Trophoblast cell (in vitro differentiated cells and primary cell): ENCODE results near the gene HOXB3.

Source experiments
- DNase-seq, 2 donors: peaks; one replicate each; pipeline ENCODE4 v3.0.0-alpha.2; 2016
- H2AFZ ChIP-seq: 2 replicates; pipeline ENCODE4 v1.6.1; 2013; ENCODE audit warnings: low read length, moderate library complexity, mild to moderate bottlenecking; ENCODE audit not compliant: insufficient read depth, poor library complexity
- H2AK5ac ChIP-seq: 2 replicates; pipeline ENCODE4 v1.6.1; 2013; ENCODE audit warnings: mild to moderate bottlenecking, low read length
- H2BK120ac ChIP-seq: 2 replicates; pipeline ENCODE4 v1.6.1; 2013; ENCODE audit warnings: low read length, mild to moderate bottlenecking, moderate library complexity; ENCODE audit not compliant: insufficient read depth, poor library complexity
- H2BK12ac ChIP-seq: 2 replicates; pipeline ENCODE4 v1.6.1; 2013; ENCODE audit warnings: mild to moderate bottlenecking, low read length, moderate library complexity
- H2BK5ac ChIP-seq: 2 replicates; pipeline ENCODE4 v1.6.1; 2013; ENCODE audit warnings: low read length, low read depth, moderate library complexity, mild to moderate bottlenecking; ENCODE audit not compliant: poor library complexity
- H3K14ac ChIP-seq: 2 replicates; pipeline ENCODE4 v1.6.1; 2013; ENCODE audit warnings: mild to moderate bottlenecking, low read length
- H3K18ac ChIP-seq: 2 replicates; pipeline ENCODE4 v1.6.1; 2013; ENCODE audit warnings: mild to moderate bottlenecking, low read length
- H3K23ac ChIP-seq: 2 replicates; pipeline ENCODE4 v1.6.1; 2013; ENCODE audit warnings: low read length
- H3K27ac ChIP-seq: 2 replicates; pipeline ENCODE4 v1.5.1; 2013; ENCODE audit warnings: low read depth, mild to moderate bottlenecking, inconsistent platforms, low read length, moderate library complexity
- H3K27me3 ChIP-seq: 2 replicates; pipeline ENCODE4 v1.6.1; 2013; ENCODE audit warnings: inconsistent platforms, mild to moderate bottlenecking, low read length, moderate library complexity; ENCODE audit not compliant: insufficient read depth
- H3K36me3 ChIP-seq, 2 experiments: 1 replicate in 1 of 2; 2 replicates in 1 of 2; pipeline ENCODE4 v1.6.1; 2013; ENCODE audit warnings: low read length in 2 of 2, mild to moderate bottlenecking in 2 of 2, moderate library complexity in 1 of 2; ENCODE audit not compliant: insufficient read depth in 2 of 2, control insufficient read depth in 1 of 2
- H3K4ac ChIP-seq: 2 replicates; pipeline ENCODE4 v1.6.1; 2013; ENCODE audit warnings: low read depth, mild to moderate bottlenecking, low read length, moderate library complexity
- H3K4me1 ChIP-seq, 2 experiments: 1 replicate in 1 of 2; 2 replicates in 1 of 2; pipeline ENCODE4 v1.6.1; 2013; ENCODE audit warnings: low read length in 2 of 2, mild to moderate bottlenecking in 2 of 2, moderate library complexity in 1 of 2; ENCODE audit not compliant: insufficient read depth in 2 of 2, control insufficient read depth in 1 of 2
- H3K4me2 ChIP-seq: 2 replicates; pipeline ENCODE4 v1.6.1; 2013; ENCODE audit warnings: inconsistent platforms, mild to moderate bottlenecking, low read length, moderate library complexity
- H3K4me3 ChIP-seq: 2 replicates; pipeline ENCODE4 v1.5.1; 2013; ENCODE audit warnings: mild to moderate bottlenecking, low read depth, low read length, inconsistent platforms
- H3K79me1 ChIP-seq: one replicate; pipeline ENCODE4 v1.6.1; 2013; ENCODE audit warnings: low read length
- H3K79me2 ChIP-seq: 2 replicates; pipeline ENCODE4 v1.6.1; 2013; ENCODE audit warnings: low read length, mild to moderate bottlenecking; ENCODE audit not compliant: control insufficient read depth, insufficient read depth, poor library complexity
- H3K9ac ChIP-seq: 2 replicates; pipeline ENCODE4 v1.6.1; 2013; ENCODE audit warnings: mild to moderate bottlenecking, low read length
- H3K9me3 ChIP-seq: 2 replicates; pipeline ENCODE4 v1.6.1; 2013; ENCODE audit warnings: low read depth, mild to moderate bottlenecking, control low read depth, inconsistent platforms, low read length; ENCODE audit not compliant: insufficient read depth
- H4K12ac ChIP-seq: 2 replicates; pipeline ENCODE4 v1.6.1; 2013; ENCODE audit warnings: low read depth, mild to moderate bottlenecking, low read length, moderate library complexity
- H4K8ac ChIP-seq: 2 replicates; pipeline ENCODE4 v1.6.1; 2013; ENCODE audit warnings: low read depth, mild to moderate bottlenecking, low read length, moderate library complexity
- H4K91ac ChIP-seq: one replicate; pipeline ENCODE4 v1.6.1; 2013; ENCODE audit warnings: low read depth, mild to moderate bottlenecking, low read length, moderate library complexity
- WGBS: extraction: QIAGEN DNeasy Blood & Tissue Kit; methylation state at CpG from one replicate; pipeline ENCODE4 v1.1.7; 2013; ENCODE audit warnings: missing lambda C conversion rate; ENCODE audit not compliant: insufficient read length, insufficient coverage; ENCODE audit errors: extremely low coverage; 5-methylcytosine and 5-hydroxymethylcytosine counted together

Gene HOXB3

GRCh38 chr17:48504953-48505352 is 85.1 kb downstream of the HOXB3 start:
- Histone ChIP-seq H4K8ac (peak overlapping the region; percentile 27), H2BK12ac (peak overlapping the region; percentile 73), H4K12ac (no peak overlapping the region), H3K27me3 (no peaks in the 10 kb centered on the region), H3K79me1 (peaks cover 36% of the 10 kb centered on the region), H3K18ac (peak overlapping the region; percentile 15), H2AK5ac (no peak overlapping the region), H3K9me3 (no peaks in the 10 kb centered on the region), H3K4me2 (no peak overlapping the region), H3K4me3 (no peak overlapping the region), H3K9ac (no peak overlapping the region), H3K79me2 (peaks cover 2% of the 10 kb centered on the region), H3K4me1 (peaks cover 30 to 36% of the 10 kb centered on the region in 2 experiments), H3K4ac (no peak overlapping the region), H3K14ac (peak overlapping the region; percentile 49), H4K91ac (peak overlapping the region; percentile 83), H3K27ac (peak overlapping the region; percentile 92), H3K36me3 (no peaks in the 10 kb centered on the region), H2BK120ac (peak overlapping the region; percentile 84), H2AFZ (no peak overlapping the region), H3K23ac (no peak overlapping the region), H2BK5ac (peak overlapping the region; percentile 77)
- WGBS: no CpG with 5 or more reads among the region's 2 CpGs
- no peak for DNase-seq

DNA sequence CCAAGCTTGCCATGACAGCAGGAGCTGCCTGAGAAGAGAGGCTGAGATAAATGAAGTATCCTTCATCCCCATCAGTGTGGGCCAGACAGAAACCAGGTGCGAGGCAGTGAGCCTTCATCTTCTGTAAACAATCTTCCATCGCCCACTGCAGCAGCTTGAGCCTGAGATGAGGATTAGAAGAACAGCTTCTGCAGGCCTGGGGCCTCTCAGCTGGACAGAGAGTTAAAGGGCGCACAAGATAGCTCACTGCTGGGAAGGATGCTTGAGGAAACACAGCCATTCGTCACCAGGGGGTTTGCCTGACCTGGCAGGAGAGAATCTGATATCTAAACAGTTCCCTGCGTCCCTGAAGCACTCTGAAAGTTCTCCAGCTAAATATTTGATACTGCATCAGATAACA is 86.3 kb downstream of the HOXB3 start:
- H2AFZ ChIP-seq: no peak overlapping the region
- peak overlapping the region; percentile 92 for H3K27ac ChIP-seq
- H4K12ac ChIP-seq: peak overlapping the region; percentile 9
- peaks cover 2% of the 10 kb centered on the region for H3K79me2 ChIP-seq
- no peaks in the 10 kb centered on the region for H3K27me3 ChIP-seq
- H3K4me2 ChIP-seq: peak overlapping the region; percentile 24
- H3K14ac ChIP-seq: no peak overlapping the region
- no peak overlapping the region for H3K9ac ChIP-seq
- H2AK5ac ChIP-seq: peak overlapping the region; percentile 13
- peak overlapping the region; percentile 52 for H2BK120ac ChIP-seq
- DNase-seq: no peak
- H3K18ac ChIP-seq: no peak overlapping the region
- no peak overlapping the region for H3K4me3 ChIP-seq
- H2BK12ac ChIP-seq: no peak overlapping the region
- no CpG with 5 or more reads among the region's 5 CpGs for WGBS
- H3K9me3 ChIP-seq: no peaks in the 10 kb centered on the region
- H3K36me3 ChIP-seq: no peaks in the 10 kb centered on the region
- H4K91ac ChIP-seq: peak overlapping the region; percentile 86
- H2BK5ac ChIP-seq: peak overlapping the region; percentile 77
- peaks cover 42% of the 10 kb centered on the region for H3K79me1 ChIP-seq
- no peak overlapping the region for H3K4ac ChIP-seq
- H3K23ac ChIP-seq: no peak overlapping the region
- peaks cover 39 to 45% of the 10 kb centered on the region in 2 experiments for H3K4me1 ChIP-seq
- no peak overlapping the region for H4K8ac ChIP-seq

GRCh38 chr17:48502901-48503300 is 87.1 kb downstream of the HOXB3 start:
- no peak for DNase-seq
- H2AFZ ChIP-seq: no peak overlapping the region
- peaks cover 47% of the 10 kb centered on the region for H3K79me1 ChIP-seq
- peak overlapping the region; percentile 86 for H4K91ac ChIP-seq
- H4K12ac ChIP-seq: no peak overlapping the region
- peaks cover 2% of the 10 kb centered on the region for H3K79me2 ChIP-seq
- peak overlapping the region; percentile 38 for H2BK120ac ChIP-seq
- H3K9ac ChIP-seq: no peak overlapping the region
- peak overlapping the region; percentile 93 for H2BK12ac ChIP-seq
- no CpG with 5 or more reads among the region's 4 CpGs for WGBS
- no peak overlapping the region for H3K4ac ChIP-seq
- H3K4me1 ChIP-seq: peaks cover 43 to 52% of the 10 kb centered on the region in 2 experiments
- H3K27me3 ChIP-seq: no peaks in the 10 kb centered on the region
- H2AK5ac ChIP-seq: peak overlapping the region; percentile 22
- H4K8ac ChIP-seq: peak overlapping the region; percentile 19
- H3K23ac ChIP-seq: no peak overlapping the region
- no peak overlapping the region for H3K18ac ChIP-seq
- H3K14ac ChIP-seq: peak overlapping the region; percentile 11
- no peak overlapping the region for H3K27ac ChIP-seq
- H3K4me2 ChIP-seq: no peak overlapping the region
- no peak overlapping the region for H2BK5ac ChIP-seq
- no peaks in the 10 kb centered on the region for H3K9me3 ChIP-seq
- no peaks in the 10 kb centered on the region for H3K36me3 ChIP-seq
- no peak overlapping the region for H3K4me3 ChIP-seq

DNA sequence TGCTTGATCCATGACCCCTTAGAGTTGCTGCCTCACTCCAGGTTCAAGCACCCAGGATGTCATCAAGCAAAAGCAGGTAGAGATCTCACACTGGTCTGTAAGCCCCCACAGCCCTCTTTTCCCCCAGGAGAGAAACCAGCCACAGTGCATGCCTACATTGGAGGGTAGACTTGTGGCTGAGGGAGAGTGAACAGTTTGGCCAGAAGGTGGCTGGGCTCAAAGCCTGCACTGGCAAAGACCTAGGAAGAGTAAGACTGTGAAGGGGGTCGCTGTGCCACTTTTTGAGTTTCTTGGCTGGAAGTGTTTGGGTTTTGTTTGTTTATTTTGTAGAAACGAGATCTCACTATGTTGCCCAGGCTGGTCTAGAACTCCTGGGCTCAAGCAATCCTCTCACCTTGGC is 87.7 kb downstream of the HOXB3 start:
- Histone ChIP-seq H3K14ac (peak overlapping the region; percentile 8), H3K4me3 (no peak overlapping the region), H3K9me3 (no peaks in the 10 kb centered on the region), H2BK12ac (peak overlapping the region; percentile 43), H3K18ac (peak overlapping the region; percentile 23), H3K27ac (no peak overlapping the region), H2AK5ac (peak overlapping the region; percentile 55), H3K23ac (no peak overlapping the region), H3K4ac (peak overlapping the region; percentile 6), H3K4me1 (peaks cover 46 to 56% of the 10 kb centered on the region in 2 experiments), H3K36me3 (no peaks in the 10 kb centered on the region), H4K12ac (no peak overlapping the region), H2BK5ac (peak overlapping the region; percentile 8), H2AFZ (no peak overlapping the region), H4K8ac (peak overlapping the region; percentile 22), H3K4me2 (no peak overlapping the region), H2BK120ac (peak overlapping the region; percentile 48), H3K79me1 (peaks cover 52% of the 10 kb centered on the region), H3K27me3 (no peaks in the 10 kb centered on the region), H4K91ac (peak overlapping the region; percentile 86), H3K9ac (no peak overlapping the region), H3K79me2 (peaks cover 3% of the 10 kb centered on the region)
- WGBS: no CpG with 5 or more reads among the region's 2 CpGs
- no peak for DNase-seq
